Loucy (cell line): ENCODE results near the gene PAN3.
A peak's percentile ranks its signal among the peaks of the same experiment; 100 is the strongest.

ENCODE experiments used
- H2AFZ ChIP-seq: fragments of 200-600 bp; sonication (generic); 2 replicates; pipeline ENCODE4 v1.6.0; 2016; ENCODE audit warnings: antibody characterized with exemption, mild to moderate bottlenecking, low read length, moderate library complexity
- H3F3A ChIP-seq: fragments of 200-600 bp; 2 replicates; pipeline ENCODE4 v1.6.0; 2016; ENCODE audit warnings: antibody characterized with exemption, low read depth, mild to moderate bottlenecking
- H3K27me3 ChIP-seq: fragments of 200-600 bp; sonication (generic); 2 replicates; pipeline ENCODE4 v1.6.1; 2014; ENCODE audit warnings: low read length, mild to moderate bottlenecking; ENCODE audit not compliant: insufficient read depth, poor library complexity, severe bottlenecking
- H3K36me3 ChIP-seq: fragments of 200-600 bp; sonication (generic); 2 replicates; pipeline ENCODE4 v1.6.1; 2016; ENCODE audit warnings: low read length; ENCODE audit not compliant: insufficient read depth
- H3K4me1 ChIP-seq: fragments of 200-600 bp; sonication (generic); 2 replicates; pipeline ENCODE4 v1.5.1; 2014; ENCODE audit warnings: low read length, mild to moderate bottlenecking; ENCODE audit not compliant: insufficient read depth, poor library complexity, severe bottlenecking
- H3K4me2 ChIP-seq: fragments of 200-600 bp; sonication (generic); 2 replicates; pipeline ENCODE4 v1.6.0; 2014; ENCODE audit warnings: antibody characterized with exemption, low read length, low read depth, mild to moderate bottlenecking; ENCODE audit not compliant: poor library complexity, severe bottlenecking
- H3K4me3 ChIP-seq: fragments of 200-600 bp; sonication (generic); 2 replicates; pipeline ENCODE4 v1.5.1; 2014; ENCODE audit warnings: low read length, mild to moderate bottlenecking, mixed read lengths; ENCODE audit not compliant: poor library complexity, severe bottlenecking
- H3K79me2 ChIP-seq: fragments of 200-600 bp; sonication (generic); 2 replicates; pipeline ENCODE4 v1.6.1; 2014; ENCODE audit warnings: low read length; ENCODE audit not compliant: insufficient read depth
- H3K9ac ChIP-seq: fragments of 200-600 bp; sonication (generic); 2 replicates; pipeline ENCODE4 v1.6.0; 2014; ENCODE audit warnings: mild to moderate bottlenecking, low read depth, low read length, moderate library complexity; ENCODE audit not compliant: poor library complexity, severe bottlenecking
- H3K9me2 ChIP-seq: fragments of 200-600 bp; sonication (generic); replicated peaks from 2 replicates; pipeline ENCODE4 v1.6.1; 2016; ENCODE audit warnings: low read depth, low read length, mixed read lengths
- H3K9me3 ChIP-seq: fragments of 200-600 bp; sonication (generic); 2 replicates; pipeline ENCODE4 v1.6.1; 2014; ENCODE audit warnings: mild to moderate bottlenecking, antibody characterized with exemption, low read length, low read depth; ENCODE audit not compliant: insufficient read depth
- H4K20me1 ChIP-seq: fragments of 200-600 bp; sonication (generic); 2 replicates; pipeline ENCODE4 v1.6.0; 2014; ENCODE audit warnings: antibody characterized with exemption, low read length, mild to moderate bottlenecking; ENCODE audit not compliant: insufficient read depth, poor library complexity, severe bottlenecking
- CTCF ChIP-seq: fragments of 200-600 bp; sonication (generic); conservative IDR thresholded peaks from 2 replicates; pipeline ENCODE4 v1.5.1; 2014; ENCODE audit warnings: mild to moderate bottlenecking, antibody characterized with exemption, low read length
- EZH2phosphoT487 ChIP-seq: fragments of 200-600 bp; IDR thresholded peaks from 2 replicates; pipeline ENCODE4 v1.6.1; 2018; ENCODE audit warnings: antibody characterized with exemption, mild to moderate bottlenecking, moderate library complexity, borderline replicate concordance

PAN3 gene

GRCh38 chr13:28181413-28181812 is 43.1 kb downstream of the PAN3 start:
- Histone ChIP-seq H3K4me2 (no peak overlapping the region), H3K4me3 (no peak overlapping the region), H3K79me2 (peaks cover 36% of the 10 kb centered on the region), H4K20me1 (peaks cover 32% of the 10 kb centered on the region), H3K9me2 (no peaks in the 10 kb centered on the region), H3K9ac (no peak overlapping the region), H2AFZ (no peak overlapping the region), H3F3A (peaks cover 7% of the 10 kb centered on the region; the same call in 1 of the 2 replicates), H3K9me3 (no peaks in the 10 kb centered on the region), H3K27me3 (no peaks in the 10 kb centered on the region), H3K36me3 (peaks cover 23% of the 10 kb centered on the region), H3K4me1 (peaks cover 13% of the 10 kb centered on the region)
- TF ChIP-seq EZH2phosphoT487: no peak
- no peak for TF ChIP-seq CTCF

DNA sequence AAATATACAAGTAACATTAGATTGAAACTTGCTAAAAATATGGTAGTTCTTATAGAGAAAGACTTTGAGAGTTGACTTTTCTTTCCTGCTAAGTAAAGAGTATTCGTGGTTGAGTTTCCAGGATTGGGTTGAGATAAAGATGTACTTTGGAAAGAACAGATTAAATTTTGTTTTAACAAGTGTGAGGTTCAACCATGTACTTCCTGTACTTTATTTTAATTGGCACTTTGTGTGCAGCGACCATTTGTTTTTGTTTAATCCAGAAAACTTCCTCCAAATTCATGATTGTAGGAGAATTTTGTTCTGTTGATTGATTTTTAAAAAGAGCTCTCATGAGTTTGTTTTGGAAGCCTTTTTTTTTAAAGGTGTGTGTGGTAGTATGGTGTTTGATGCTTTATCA is 46.9 kb downstream of the PAN3 start:
- Histone ChIP-seq H3K9ac (no peak overlapping the region), H3K4me3 (no peak overlapping the region), H3F3A (peaks cover 7% of the 10 kb centered on the region; the same call in 1 of the 2 replicates), H2AFZ (no peak overlapping the region), H3K36me3 (peaks cover 23% of the 10 kb centered on the region), H4K20me1 (peaks cover 39% of the 10 kb centered on the region), H3K4me1 (peaks cover 13% of the 10 kb centered on the region), H3K79me2 (peaks cover 49% of the 10 kb centered on the region), H3K9me3 (no peaks in the 10 kb centered on the region), H3K9me2 (no peaks in the 10 kb centered on the region), H3K27me3 (no peaks in the 10 kb centered on the region), H3K4me2 (peak overlapping the region; percentile 16)
- no peak for TF ChIP-seq CTCF
- no peak for TF ChIP-seq EZH2phosphoT487

GRCh38 chr13:28199089-28199488 is 60.7 kb downstream of the PAN3 start:
- no peaks in the 10 kb centered on the region for H4K20me1 ChIP-seq
- peaks cover 36% of the 10 kb centered on the region for H3K36me3 ChIP-seq
- no peak overlapping the region for H3K9ac ChIP-seq
- H3K27me3 ChIP-seq: no peaks in the 10 kb centered on the region
- TF ChIP-seq CTCF (no peak), EZH2phosphoT487 (no peak)
- no peaks in the 10 kb centered on the region for H3F3A ChIP-seq
- no peaks in the 10 kb centered on the region for H3K9me2 ChIP-seq
- no peak overlapping the region for H2AFZ ChIP-seq
- H3K4me3 ChIP-seq: no peak overlapping the region
- no peaks in the 10 kb centered on the region for H3K9me3 ChIP-seq
- no peaks in the 10 kb centered on the region for H3K4me1 ChIP-seq
- H3K4me2 ChIP-seq: no peak overlapping the region
- peaks cover 2% of the 10 kb centered on the region; the same call in 1 of the 2 replicates for H3K79me2 ChIP-seq
